Panc1 (cell line): Measurements from ENCODE around the gene DDX49.

Experiments
- CTCF ChIP-seq: fragments of 450-650 bp; IDR thresholded peaks from 2 replicates; pipeline ENCODE4 v1.5.1; 2017; ENCODE audit warnings: mild to moderate bottlenecking
- POLR2AphosphoS5 ChIP-seq: IDR thresholded peaks from 2 replicates; pipeline ENCODE4 v1.6.1; 2012; ENCODE audit warnings: mild to moderate bottlenecking, low read depth, low read length, moderate library complexity
- REST ChIP-seq, 2 experiments: IDR thresholded peaks; 2 replicates each; pipeline ENCODE4 v1.6.1; 2011 to 2012; ENCODE audit warnings: low read depth in 2 of 2, control low read depth in 1 of 2, low read length in 1 of 2, mild to moderate bottlenecking in 1 of 2, moderate library complexity in 1 of 2; ENCODE audit not compliant: insufficient read depth in 1 of 2
- TCF7L2 ChIP-seq: IDR thresholded peaks from 2 replicates; pipeline ENCODE4 v1.6.1; 2011; ENCODE audit warnings: mild to moderate bottlenecking, low read depth, low read length, inconsistent platforms

GRCh38 chr19:18898081-18898606 is 21.4 kb upstream of the DDX49 start:
- TF ChIP-seq CTCF, result no peak
- no peak for TF ChIP-seq POLR2AphosphoS5
- no peak for TF ChIP-seq REST (IDR thresholded peaks at IDR 0.05; ENCODE audit: insufficient read depth in 1 of 2, low read depth in 2 of 2, low read length in 1 of 2)
- no peak for TF ChIP-seq TCF7L2
